ENCODE measurements around the gene TMEM184B. TPM values are rescaled to one million over a fixed set of nuclear protein-coding genes. Genes with fewer than 3 reads are reported as not detected.
A peak's percentile ranks its signal among the peaks of the same experiment; 100 is the strongest.

TMEM184B gene
- total and polyA plus RNA-seq, 8 donors: 10.0 to 110 (median 34.0) TPM

DNA sequence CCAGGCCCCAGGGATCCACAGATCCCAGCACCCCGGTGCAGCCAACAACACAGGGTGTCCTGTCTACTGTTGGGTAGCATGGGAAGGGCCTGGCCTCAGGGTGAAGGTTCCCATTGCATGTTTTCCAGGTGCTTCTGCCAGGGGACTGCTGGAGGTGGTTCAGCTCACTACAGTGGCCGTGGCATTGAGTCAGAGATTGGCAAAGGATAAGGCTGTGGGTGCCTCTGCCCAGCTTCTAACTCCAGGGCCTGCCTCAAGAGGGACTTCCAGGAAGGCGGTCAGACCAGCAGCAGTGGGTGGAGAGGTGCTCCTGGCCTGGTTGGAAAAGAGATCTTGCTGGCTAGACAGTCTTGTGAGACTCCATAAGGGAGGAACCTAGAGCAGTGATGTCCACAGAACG, 23.6 kb upstream of the TMEM184B start:
- WGBS, 5 donors: 66 to 78% (median 68%) methylated on average over 4 of the region's 4 CpGs
- peaks cover 0 to 18% (median 9%) of the 10 kb centered on the region in 4 donors for H3K4me1 ChIP-seq
- intact Hi-C loops (cut with DNase I; ENCODE audit: low total_unique reads): no loop called here
- TF ChIP-seq POLR2AphosphoS5 (IDR thresholded peaks at IDR 0.05): no peak
- TF ChIP-seq CTCF (IDR thresholded peaks at IDR 0.05): no peak
- no peak for TF ChIP-seq POLR2A (IDR thresholded peaks at IDR 0.05)
- peak overlapping the region in 1 of 5 donors; percentile 8 for H3K27ac ChIP-seq
- H3K27me3 ChIP-seq: no peaks in the 10 kb centered on the region
- H3K4me3 ChIP-seq: no peak overlapping the region
- H3K9me3 ChIP-seq: no peaks in the 10 kb centered on the region
- peaks cover 90 to 98% (median 98%) of the 10 kb centered on the region in 4 donors for H3K36me3 ChIP-seq
- no peak for DNase-seq

GRCh38 chr22:38295863-38296262, 23.1 kb upstream of the TMEM184B start:
- WGBS, 5 donors: 86 to 96% (median 91%) methylated on average over 9 of the region's 9 CpGs
- H3K9me3 ChIP-seq: no peaks in the 10 kb centered on the region
- intact Hi-C loops (cut with DNase I; ENCODE audit: low total_unique reads): no loop called here
- peaks cover 0 to 24% (median 9%) of the 10 kb centered on the region in 4 donors for H3K4me1 ChIP-seq
- no peak overlapping the region for H3K4me3 ChIP-seq
- peaks cover 88 to 98% (median 98%) of the 10 kb centered on the region in 4 donors for H3K36me3 ChIP-seq
- no peak for TF ChIP-seq CTCF (IDR thresholded peaks at IDR 0.05)
- TF ChIP-seq EP300 (IDR thresholded peaks at IDR 0.05): no peak
- no peak for TF ChIP-seq POLR2A (IDR thresholded peaks at IDR 0.05)
- no peak for TF ChIP-seq POLR2AphosphoS5 (IDR thresholded peaks at IDR 0.05)
- H3K27me3 ChIP-seq: no peaks in the 10 kb centered on the region
- DNase-seq: no peak
- no peak overlapping the region for H3K27ac ChIP-seq

DNA sequence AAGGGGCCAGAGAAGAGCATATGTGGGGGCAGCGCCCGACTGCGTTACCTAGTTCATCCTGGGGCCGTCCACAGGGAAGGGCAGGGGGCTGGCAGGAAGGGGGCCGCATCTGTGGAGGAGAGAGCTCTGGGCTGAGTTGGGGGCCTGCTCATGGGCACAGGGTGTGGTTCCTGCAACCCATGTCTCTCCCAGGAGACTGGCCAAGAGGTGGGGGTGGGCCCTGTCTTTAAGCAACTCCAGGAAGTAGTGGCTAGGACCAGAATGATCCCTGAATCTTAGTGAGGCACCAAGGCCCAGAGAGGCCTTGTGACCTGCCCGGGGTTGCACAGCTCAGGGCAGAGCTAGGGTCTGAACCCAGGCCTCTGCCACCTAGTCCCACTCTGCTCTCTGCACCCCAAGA, 22.5 kb upstream of the TMEM184B start:
- intact Hi-C loops (cut with DNase I; ENCODE audit: low total_unique reads): no loop called here
- H3K27me3 ChIP-seq: no peaks in the 10 kb centered on the region
- no peak for DNase-seq
- peak overlapping the region in 1 of 5 donors; percentile 75 for H3K27ac ChIP-seq
- TF ChIP-seq CTCF (IDR thresholded peaks at IDR 0.05) (no peak), EP300 (IDR thresholded peaks at IDR 0.05) (no peak), POLR2A (IDR thresholded peaks at IDR 0.05) (no peak), POLR2AphosphoS5 (IDR thresholded peaks at IDR 0.05) (no peak)
- H3K36me3 ChIP-seq: peaks cover 82 to 96% (median 94%) of the 10 kb centered on the region in 4 donors
- H3K4me3 ChIP-seq: no peak overlapping the region
- WGBS, 5 donors: 87 to 95% (median 94%) methylated on average over 6 of the region's 6 CpGs
- no peaks in the 10 kb centered on the region for H3K9me3 ChIP-seq
- peaks cover 0 to 24% (median 9%) of the 10 kb centered on the region in 4 donors for H3K4me1 ChIP-seq

- TF ChIP-seq POLR2A (IDR thresholded peaks at IDR 0.05): no peak
- TF ChIP-seq EP300 (IDR thresholded peaks at IDR 0.05): no peak
- TF ChIP-seq POLR2AphosphoS5 (IDR thresholded peaks at IDR 0.05): no peak
- TF ChIP-seq CTCF (IDR thresholded peaks at IDR 0.05): no peak
- 94 to 96% (median 95%) methylated on average over 15 to 26 of the region's 26 CpGs for WGBS, 5 donors
- Histone ChIP-seq H3K36me3 (peaks cover 75 to 93% (median 91%) of the 10 kb centered on the region in 4 donors), H3K9me3 (no peaks in the 10 kb centered on the region), H3K27ac (peak overlapping the region in 2 of 5 donors; percentile 44 to 75), H3K4me3 (no peak overlapping the region), H3K27me3 (no peaks in the 10 kb centered on the region), H3K4me1 (peaks cover 0 to 23% (median 9%) of the 10 kb centered on the region in 4 donors)
- no peak for DNase-seq
- intact Hi-C loops (cut with DNase I; ENCODE audit: low total_unique reads): no loop called here
Observed at GRCh38 chr22:38294193-38294592, 21.4 kb upstream of the TMEM184B start.

All from stomach (tissue), 9 donors.